BE2C (cell line): ENCODE data around the gene PCNT.

Experiments used
- DNase-seq: peaks from one replicate; pipeline ENCODE4 v3.0.0-alpha.2; 2020
- H3K27me3 ChIP-seq: fragments of 250-450 bp; sonication (Bioruptor Pico); 2 replicates; pipeline ENCODE4 v1.5.1; 2020; ENCODE audit warnings: mild to moderate bottlenecking
- H3K36me3 ChIP-seq: fragments of 250-450 bp; sonication (Bioruptor Pico); 2 replicates; pipeline ENCODE4 v1.5.1; 2020; ENCODE audit warnings: mild to moderate bottlenecking
- H3K4me1 ChIP-seq: fragments of 250-450 bp; sonication (Bioruptor Pico); 2 replicates; pipeline ENCODE4 v1.5.1; 2020
- H3K4me3 ChIP-seq: 2 replicates; pipeline ENCODE4 v1.5.1; 2011; ENCODE audit warnings: low read depth, low read length
- H3K9me3 ChIP-seq: fragments of 250-450 bp; sonication (Bioruptor Pico); 2 replicates; pipeline ENCODE4 v1.5.1; 2020
- TF ChIP-seq, protein P1 (sequence below): IDR thresholded peaks from 2 replicates; pipeline ENCODE4 v1.5.1; 2012; ENCODE audit warnings: mild to moderate bottlenecking, low read depth, low read length

PCNT gene

DNA sequence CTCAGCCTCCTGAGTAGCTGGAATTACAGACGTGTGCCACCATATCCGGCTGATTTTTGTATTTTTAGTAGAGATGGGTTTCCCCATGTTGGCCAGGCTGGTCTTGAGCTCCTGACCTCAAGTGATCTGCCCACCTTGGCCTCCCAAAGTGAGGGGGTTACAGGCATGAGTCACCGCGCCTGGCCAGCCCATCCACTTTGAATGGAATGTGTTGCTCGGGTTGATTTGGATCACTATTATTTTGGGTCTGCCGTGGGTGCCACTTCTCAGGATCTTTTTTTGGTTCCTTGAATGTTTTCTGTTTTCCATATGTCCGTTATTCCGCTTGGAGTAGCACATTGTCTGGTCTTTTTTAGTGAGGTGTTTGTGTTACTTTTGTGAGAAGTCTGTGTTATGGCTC, 17.0 kb downstream of the PCNT start:
- Histone ChIP-seq H3K27me3 (no peaks in the 10 kb centered on the region), H3K9me3 (no peaks in the 10 kb centered on the region), H3K4me3 (no peak overlapping the region), H3K4me1 (no peaks in the 10 kb centered on the region), H3K36me3 (peaks cover 47% of the 10 kb centered on the region)
- TF ChIP-seq, protein P1, sequence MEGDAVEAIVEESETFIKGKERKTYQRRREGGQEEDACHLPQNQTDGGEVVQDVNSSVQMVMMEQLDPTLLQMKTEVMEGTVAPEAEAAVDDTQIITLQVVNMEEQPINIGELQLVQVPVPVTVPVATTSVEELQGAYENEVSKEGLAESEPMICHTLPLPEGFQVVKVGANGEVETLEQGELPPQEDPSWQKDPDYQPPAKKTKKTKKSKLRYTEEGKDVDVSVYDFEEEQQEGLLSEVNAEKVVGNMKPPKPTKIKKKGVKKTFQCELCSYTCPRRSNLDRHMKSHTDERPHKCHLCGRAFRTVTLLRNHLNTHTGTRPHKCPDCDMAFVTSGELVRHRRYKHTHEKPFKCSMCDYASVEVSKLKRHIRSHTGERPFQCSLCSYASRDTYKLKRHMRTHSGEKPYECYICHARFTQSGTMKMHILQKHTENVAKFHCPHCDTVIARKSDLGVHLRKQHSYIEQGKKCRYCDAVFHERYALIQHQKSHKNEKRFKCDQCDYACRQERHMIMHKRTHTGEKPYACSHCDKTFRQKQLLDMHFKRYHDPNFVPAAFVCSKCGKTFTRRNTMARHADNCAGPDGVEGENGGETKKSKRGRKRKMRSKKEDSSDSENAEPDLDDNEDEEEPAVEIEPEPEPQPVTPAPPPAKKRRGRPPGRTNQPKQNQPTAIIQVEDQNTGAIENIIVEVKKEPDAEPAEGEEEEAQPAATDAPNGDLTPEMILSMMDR, result no peak
- DNase-seq, result no peak

DNA sequence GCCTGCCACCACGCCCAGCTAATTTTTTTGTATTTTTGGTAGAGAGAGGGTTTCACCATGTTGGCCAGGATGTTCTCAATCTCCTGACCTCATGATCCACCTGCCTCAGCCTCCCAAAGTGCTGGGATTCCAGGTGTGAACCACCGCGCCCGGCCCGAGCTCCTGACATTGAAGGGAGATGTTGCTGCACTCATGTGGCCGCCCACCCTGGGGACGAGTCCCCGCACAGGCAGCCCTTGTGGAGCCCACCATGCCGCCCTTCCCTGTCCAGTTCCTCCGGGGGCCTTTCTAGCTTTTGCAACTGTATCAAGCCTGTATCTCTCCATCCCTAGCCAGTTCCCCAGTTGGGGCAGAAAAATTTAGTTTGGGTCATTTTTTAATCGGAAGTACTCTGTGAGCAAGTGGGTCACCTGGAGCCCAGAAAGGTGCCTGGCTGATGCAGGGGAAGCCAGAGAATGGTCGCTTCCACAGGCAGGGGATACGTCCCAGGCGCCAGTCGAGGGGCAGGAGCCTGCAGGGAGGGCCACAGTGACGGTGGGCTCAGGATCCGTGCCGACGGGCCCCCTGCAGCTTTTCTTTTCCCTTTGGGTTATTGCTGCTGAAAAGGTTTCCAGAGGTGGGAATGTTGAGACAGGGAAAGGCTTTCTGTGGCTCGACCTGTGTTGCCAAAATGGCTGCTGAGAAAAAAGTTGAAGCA, 20.4 kb downstream of the PCNT start:
- no peaks in the 10 kb centered on the region for H3K4me1 ChIP-seq
- no peaks in the 10 kb centered on the region for H3K27me3 ChIP-seq
- H3K9me3 ChIP-seq, result no peaks in the 10 kb centered on the region
- TF ChIP-seq, protein P1, result no peak
- peaks cover 45% of the 10 kb centered on the region for H3K36me3 ChIP-seq
- no peak overlapping the region for H3K4me3 ChIP-seq
- no peak for DNase-seq

DNA sequence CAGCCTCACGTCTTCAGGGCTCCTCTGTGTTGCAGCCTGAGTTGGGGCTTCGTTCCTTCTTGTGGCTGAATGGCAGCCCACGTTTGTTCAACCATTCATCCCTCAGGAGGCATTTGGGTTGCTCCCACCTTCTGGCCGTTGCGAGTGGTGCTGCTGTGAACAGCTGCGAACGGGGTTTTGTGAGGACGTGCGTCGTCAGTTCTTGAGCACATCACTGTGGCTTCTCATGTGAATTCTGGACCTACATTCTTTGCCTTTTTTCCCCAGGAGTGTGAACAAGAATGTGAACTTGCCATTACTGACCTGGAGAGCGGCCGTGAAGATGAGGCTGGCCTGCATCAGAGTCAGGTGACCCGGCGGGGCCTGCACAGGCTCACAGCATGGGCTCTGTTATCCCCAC, 21.9 kb downstream of the PCNT start:
- DNase-seq, result no peak
- H3K9me3 ChIP-seq, result no peaks in the 10 kb centered on the region
- H3K36me3 ChIP-seq, result peaks cover 56% of the 10 kb centered on the region
- TF ChIP-seq, protein P1, result no peak
- H3K4me1 ChIP-seq, result no peaks in the 10 kb centered on the region
- no peaks in the 10 kb centered on the region for H3K27me3 ChIP-seq
- H3K4me3 ChIP-seq, result no peak overlapping the region

DNA sequence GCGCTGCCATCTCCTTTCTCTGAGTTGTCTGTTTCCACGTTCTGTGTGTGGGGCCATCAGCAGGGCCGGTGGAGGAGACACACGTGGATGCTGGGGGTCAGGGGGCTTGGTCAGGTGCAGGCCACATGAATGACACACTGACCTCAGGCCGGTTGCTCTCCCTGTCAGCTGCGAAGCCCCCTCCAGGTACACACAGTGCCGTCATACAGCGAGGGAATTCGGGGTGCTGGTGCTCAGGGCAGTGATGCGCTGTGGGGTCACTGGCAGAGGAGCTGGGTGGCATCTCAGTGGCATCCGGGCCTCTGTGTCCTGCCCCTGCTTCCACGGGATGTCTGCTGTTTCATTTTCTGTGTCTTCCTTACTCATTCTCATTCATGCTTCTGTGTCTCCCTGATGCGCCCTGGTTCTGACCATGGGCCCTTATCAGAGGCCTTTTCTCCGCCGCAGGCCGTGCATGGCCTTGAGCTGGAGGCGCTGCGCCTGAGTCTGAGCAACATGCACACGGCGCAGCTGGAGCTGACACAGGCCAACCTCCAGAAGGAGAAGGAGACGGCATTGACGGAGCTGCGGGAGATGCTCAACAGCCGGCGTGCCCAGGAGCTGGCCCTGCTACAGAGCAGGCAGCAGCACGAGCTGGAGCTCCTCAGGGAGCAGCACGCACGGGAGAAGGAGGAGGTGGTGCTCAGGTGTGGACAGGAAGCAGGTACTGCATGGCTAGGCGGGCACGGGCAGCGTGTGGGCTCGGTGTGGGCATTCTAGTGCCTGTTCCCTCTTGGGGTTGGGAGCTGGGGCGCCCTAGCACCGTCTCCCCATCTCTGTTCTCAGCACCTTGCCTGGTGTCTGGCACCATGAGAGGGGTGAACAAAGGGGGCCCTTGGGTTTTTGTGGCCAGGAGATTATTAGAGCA, 22.6 kb downstream of the PCNT start:
- peaks cover 60% of the 10 kb centered on the region for H3K36me3 ChIP-seq
- no peak overlapping the region for H3K4me3 ChIP-seq
- TF ChIP-seq, protein P1, result no peak
- no peak for DNase-seq
- no peaks in the 10 kb centered on the region for H3K9me3 ChIP-seq
- no peaks in the 10 kb centered on the region for H3K4me1 ChIP-seq
- H3K27me3 ChIP-seq, result no peaks in the 10 kb centered on the region

DNA sequence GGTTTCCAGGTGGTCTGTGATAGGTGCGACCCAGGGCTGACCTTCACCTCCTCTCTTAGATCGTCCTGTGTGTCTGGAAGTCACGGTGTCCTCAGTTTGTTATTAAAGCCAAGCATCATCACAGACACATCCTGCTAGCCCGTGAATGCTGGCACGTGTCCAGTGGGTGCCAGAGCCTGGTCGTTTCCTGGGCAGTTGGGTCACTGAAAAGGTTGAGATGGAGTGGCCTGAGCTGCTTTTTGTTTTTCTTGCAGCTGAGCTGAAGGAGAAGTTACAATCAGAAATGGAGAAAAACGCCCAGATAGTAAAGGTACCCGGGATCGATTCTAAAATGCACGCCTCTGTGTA, 23.2 kb downstream of the PCNT start:
- Histone ChIP-seq H3K36me3 (peaks cover 67% of the 10 kb centered on the region), H3K9me3 (no peaks in the 10 kb centered on the region), H3K27me3 (no peaks in the 10 kb centered on the region), H3K4me1 (no peaks in the 10 kb centered on the region), H3K4me3 (no peak overlapping the region)
- TF ChIP-seq, protein P1, result no peak
- no peak for DNase-seq
